HUES64 (cell line): ENCODE measurements around the gene C16orf78.
"Not testable (repeated sequence)": the region's sequence is repeated elsewhere in the genome, so short reads cannot be mapped to it uniquely, and the experiment has no call there.

Experiments
- H3K27ac ChIP-seq: 2 replicates; pipeline ENCODE4 v1.7.0; 2013; ENCODE audit warnings: low read depth, low read length, inconsistent platforms
- H3K27me3 ChIP-seq: 2 replicates; pipeline ENCODE4 v1.6.1; 2013; ENCODE audit warnings: mild to moderate bottlenecking, low read length; ENCODE audit not compliant: insufficient read depth
- H3K36me3 ChIP-seq: 2 replicates; pipeline ENCODE4 v1.6.1; 2013; ENCODE audit warnings: mild to moderate bottlenecking, low read length; ENCODE audit not compliant: insufficient read depth
- H3K4me1 ChIP-seq: 2 replicates; pipeline ENCODE4 v1.6.1; 2013; ENCODE audit warnings: mild to moderate bottlenecking, low read length, moderate library complexity; ENCODE audit not compliant: insufficient read depth
- H3K4me3 ChIP-seq: 2 replicates; pipeline ENCODE4 v1.5.1; 2013; ENCODE audit warnings: mild to moderate bottlenecking, low read length, moderate library complexity
- H3K9ac ChIP-seq: 2 replicates; pipeline ENCODE4 v1.6.1; 2013; ENCODE audit warnings: mild to moderate bottlenecking, low read depth, low read length
- H3K9me3 ChIP-seq: 2 replicates; pipeline ENCODE4 v1.6.1; 2013; ENCODE audit warnings: low read depth, low read length; ENCODE audit not compliant: insufficient read depth
- WGBS: fragments of 150-250, 120-280 bp; methylation state at CpG from one replicate; pipeline ENCODE4 v1.1.7; 2013; ENCODE audit warnings: missing lambda C conversion rate; 5-methylcytosine and 5-hydroxymethylcytosine counted together

Gene C16orf78

GRCh38 chr16:49350265-49351095, 23.1 kb upstream of the C16orf78 start:
- H3K27ac ChIP-seq = no peak overlapping the region
- H3K4me3 ChIP-seq = no peak overlapping the region
- no peaks in the 10 kb centered on the region for H3K27me3 ChIP-seq
- H3K4me1 ChIP-seq = no peaks in the 10 kb centered on the region
- no peak overlapping the region for H3K9ac ChIP-seq
- no peaks in the 10 kb centered on the region for H3K36me3 ChIP-seq
- 44% methylated on average over 25 of the region's 25 CpGs for WGBS
- no peaks in the 10 kb centered on the region for H3K9me3 ChIP-seq

DNA sequence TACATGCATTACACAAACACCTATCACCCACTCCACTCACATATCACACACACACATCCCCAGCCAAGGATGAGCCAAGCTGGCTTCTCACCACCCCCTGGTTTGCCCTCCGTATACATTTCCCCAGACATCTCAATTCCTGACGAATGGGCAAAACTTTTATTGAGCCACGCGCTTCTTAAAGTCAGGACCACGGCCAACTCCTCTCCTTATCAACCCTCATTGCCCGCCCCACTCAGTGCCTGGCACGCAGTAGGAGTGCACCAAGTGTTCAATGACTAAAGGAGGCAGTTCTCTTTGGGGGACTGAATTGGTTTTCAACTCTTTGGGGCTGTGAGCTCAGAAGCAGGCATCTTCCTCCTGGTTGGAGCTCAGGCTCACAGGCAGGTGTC, 22.5 kb upstream of the C16orf78 start:
- H3K9ac ChIP-seq = no peak overlapping the region
- 43% methylated on average over 7 of the region's 7 CpGs for WGBS
- H3K36me3 ChIP-seq = no peaks in the 10 kb centered on the region
- no peaks in the 10 kb centered on the region for H3K27me3 ChIP-seq
- H3K27ac ChIP-seq = no peak overlapping the region
- no peaks in the 10 kb centered on the region for H3K4me1 ChIP-seq
- H3K9me3 ChIP-seq = no peaks in the 10 kb centered on the region
- no peak overlapping the region for H3K4me3 ChIP-seq

GRCh38 chr16:49352892-49353291, 20.7 kb upstream of the C16orf78 start:
- no peaks in the 10 kb centered on the region for H3K4me1 ChIP-seq
- H3K9ac ChIP-seq = no peak overlapping the region
- H3K27me3 ChIP-seq = no peaks in the 10 kb centered on the region
- H3K27ac ChIP-seq = no peak overlapping the region
- no peak overlapping the region for H3K4me3 ChIP-seq
- H3K9me3 ChIP-seq = no peaks in the 10 kb centered on the region
- no peaks in the 10 kb centered on the region for H3K36me3 ChIP-seq
- WGBS = 63% methylated on average over 4 of the region's 4 CpGs

- Histone ChIP-seq H3K27me3 (no peaks in the 10 kb centered on the region), H3K27ac (no peak overlapping the region), H3K36me3 (no peaks in the 10 kb centered on the region), H3K4me3 (no peak overlapping the region), H3K9me3 (no peaks in the 10 kb centered on the region), H3K9ac (no peak overlapping the region), H3K4me1 (no peaks in the 10 kb centered on the region)
- 86% methylated on average over 5 of the region's 5 CpGs for WGBS
These were observed 19.9 kb upstream of the C16orf78 start for GRCh38 chr16:49353680-49354079.

DNA sequence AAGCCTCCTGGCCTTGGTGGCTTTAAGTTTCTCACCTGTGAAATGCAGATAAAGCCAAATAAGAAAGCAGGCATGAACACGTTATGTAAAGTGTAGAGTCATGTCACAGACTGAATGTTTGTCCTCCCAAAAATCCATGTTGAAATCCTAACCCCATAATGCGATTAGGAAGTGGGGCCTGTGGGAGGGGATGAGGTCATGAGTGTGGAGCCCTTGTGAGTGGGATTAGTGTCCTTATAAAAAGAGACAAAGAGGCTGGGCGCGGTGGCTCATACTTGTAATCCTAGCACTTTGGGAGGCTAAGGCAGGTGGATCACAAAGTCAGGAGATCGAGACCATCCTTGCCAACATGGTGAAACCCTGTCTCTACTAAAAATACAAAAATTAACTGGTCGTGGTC, 19.5 kb upstream of the C16orf78 start:
- Histone ChIP-seq H3K27ac (no peak overlapping the region), H3K9me3 (no peaks in the 10 kb centered on the region)
- WGBS = 92% methylated on average over 6 of the region's 6 CpGs

GRCh38 chr16:49354991-49355390, 18.6 kb upstream of the C16orf78 start:
- Histone ChIP-seq H3K36me3 (no peaks in the 10 kb centered on the region), H3K4me1 (no peaks in the 10 kb centered on the region), H3K27me3 (no peaks in the 10 kb centered on the region), H3K9me3 (no peaks in the 10 kb centered on the region), H3K27ac (no peak overlapping the region), H3K9ac (no peak overlapping the region), H3K4me3 (no peak overlapping the region)
- 88% methylated on average over 6 of the region's 6 CpGs for WGBS

More for the DNA sequence above, 19.5 kb upstream of the C16orf78 start:
- Histone ChIP-seq H3K36me3 (no peaks in the 10 kb centered on the region), H3K4me1 (no peaks in the 10 kb centered on the region), H3K4me3 (no peak overlapping the region), H3K9ac (no peak overlapping the region), H3K27me3 (no peaks in the 10 kb centered on the region)

GRCh38 chr16:49355933-49356665, 17.5 kb upstream of the C16orf78 start:
- Histone ChIP-seq H3K4me3 (no peak overlapping the region), H3K9ac (no peak overlapping the region), H3K27me3 (no peaks in the 10 kb centered on the region), H3K36me3 (no peaks in the 10 kb centered on the region), H3K9me3 (no peaks in the 10 kb centered on the region), H3K4me1 (no peaks in the 10 kb centered on the region), H3K27ac (no peak overlapping the region)
- 89% methylated on average over 6 of the region's 6 CpGs for WGBS

DNA sequence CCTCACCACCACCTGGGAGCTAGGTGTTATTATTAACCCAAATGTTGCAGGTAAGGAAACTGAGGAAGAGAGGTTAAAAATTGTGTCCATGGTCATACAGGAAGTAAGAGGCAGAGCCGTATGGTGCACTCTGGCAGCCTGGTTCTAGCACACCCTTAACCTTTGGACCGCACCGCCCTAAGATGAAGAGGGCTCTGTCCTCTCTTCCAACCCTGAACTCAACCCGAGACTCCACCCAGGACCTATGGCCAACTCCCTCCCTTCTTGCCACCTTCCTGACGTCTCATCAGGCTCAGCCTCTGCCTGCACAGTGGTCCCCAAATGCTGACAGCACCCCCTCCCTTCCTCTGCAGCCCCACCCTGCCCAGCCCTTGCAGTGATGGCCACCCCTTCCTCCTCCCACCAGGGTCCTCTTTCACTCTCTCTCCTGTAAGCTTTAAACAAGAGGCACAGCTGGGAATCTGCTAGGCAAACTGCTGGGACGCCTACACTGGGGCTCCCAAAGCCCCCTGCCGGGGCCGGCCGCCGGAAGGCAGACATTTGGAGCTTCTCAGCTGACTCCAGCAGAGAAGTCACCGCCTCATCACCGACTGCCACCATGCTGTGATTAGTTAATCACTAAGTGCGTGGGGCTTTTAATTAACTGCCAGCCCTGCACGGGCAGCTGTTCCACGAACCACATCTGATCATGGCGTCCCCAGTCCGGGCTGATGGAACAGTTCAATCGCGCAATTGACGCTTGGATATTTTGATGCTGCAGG, 16.7 kb upstream of the C16orf78 start:
- H3K9ac ChIP-seq = no peak overlapping the region
- no peak overlapping the region for H3K4me3 ChIP-seq
- H3K4me1 ChIP-seq = no peaks in the 10 kb centered on the region
- H3K27me3 ChIP-seq = no peaks in the 10 kb centered on the region
- no peaks in the 10 kb centered on the region for H3K9me3 ChIP-seq
- 70% methylated on average over 20 of the region's 20 CpGs for WGBS
- H3K36me3 ChIP-seq = no peaks in the 10 kb centered on the region
- no peak overlapping the region for H3K27ac ChIP-seq

DNA sequence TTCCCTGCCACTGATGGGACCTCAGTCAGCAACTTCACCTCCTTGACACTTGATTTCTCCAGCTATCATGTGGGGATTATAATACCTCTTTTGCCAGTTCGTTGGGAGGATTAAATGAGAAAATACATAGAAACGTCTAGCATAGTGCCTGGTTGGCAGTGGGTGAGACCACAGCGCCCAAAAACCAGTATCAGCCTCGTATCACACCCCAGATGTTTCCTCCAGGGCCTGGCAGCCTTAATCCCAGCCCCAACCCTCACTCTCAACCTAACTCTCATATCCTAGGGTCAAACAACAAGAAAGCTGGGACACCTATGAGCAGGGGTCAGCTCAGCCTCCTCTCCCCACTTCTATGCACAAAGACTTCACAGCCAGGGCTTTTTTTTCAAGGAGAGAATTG, 14.0 kb upstream of the C16orf78 start:
- no peaks in the 10 kb centered on the region for H3K9me3 ChIP-seq
- no peaks in the 10 kb centered on the region for H3K36me3 ChIP-seq
- no peak overlapping the region for H3K4me3 ChIP-seq
- H3K4me1 ChIP-seq = peaks cover 4% of the 10 kb centered on the region; the same call in 1 of the 2 replicates
- no peak overlapping the region for H3K9ac ChIP-seq
- H3K27me3 ChIP-seq = no peaks in the 10 kb centered on the region
- no peak overlapping the region for H3K27ac ChIP-seq
- 85% methylated on average over 4 of the region's 4 CpGs for WGBS

GRCh38 chr16:49361731-49362130, 11.9 kb upstream of the C16orf78 start:
- H3K36me3 ChIP-seq, H3K9ac ChIP-seq, H3K27me3 ChIP-seq, H3K4me3 ChIP-seq, H3K9me3 ChIP-seq, H3K27ac ChIP-seq: not testable (repeated sequence)
- H3K4me1 ChIP-seq = peaks cover 14% of the 10 kb centered on the region
- WGBS = 87% methylated on average over 6 of the region's 6 CpGs

DNA sequence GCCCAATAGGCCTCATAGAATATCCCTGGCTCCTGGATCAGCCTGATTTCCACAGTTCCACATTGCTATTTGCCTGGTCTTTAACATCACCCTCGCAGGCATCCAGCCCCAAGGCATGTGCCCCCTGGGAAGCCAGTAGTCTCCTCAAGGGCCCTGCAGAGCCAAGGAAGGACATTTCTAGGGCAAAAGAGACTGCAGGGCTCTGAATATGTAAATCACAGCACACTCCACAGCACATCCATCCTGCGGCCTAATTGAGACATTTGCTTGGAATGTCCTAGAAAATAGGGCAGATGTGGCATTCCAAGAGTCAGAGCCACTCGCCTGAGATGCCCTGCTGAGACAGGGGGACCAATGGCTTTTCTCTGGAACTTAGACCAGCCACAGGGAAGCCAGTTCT, 11.4 kb upstream of the C16orf78 start:
- Histone ChIP-seq H3K4me3 (no peak overlapping the region), H3K9me3 (no peaks in the 10 kb centered on the region), H3K4me1 (peaks cover 19% of the 10 kb centered on the region), H3K9ac (no peak overlapping the region), H3K27ac (no peak overlapping the region), H3K36me3 (no peaks in the 10 kb centered on the region), H3K27me3 (no peaks in the 10 kb centered on the region)
- 26% methylated on average over 3 of the region's 3 CpGs for WGBS
